Measurements from ENCODE around the gene CLBA1.

- TF ChIP-seq CTCF (conservative IDR thresholded peaks at IDR 0.05; ENCODE audit: low read length) (no peak), EZH2phosphoT487 (IDR thresholded peaks at IDR 0.05; ENCODE audit: borderline replicate concordance) (no peak)
Measured at GRCh38 chr14:105007593-105008264, 22.1 kb downstream of the CLBA1 start.

All from Loucy (cell line).